Smooth muscle cell (in vitro differentiated cells): Measurements from ENCODE around the gene SMIM30. TPM values are rescaled to one million over a fixed set of nuclear protein-coding genes. Genes with fewer than 3 reads are reported as not detected.

Experiments used
- DNase-seq: peaks from one replicate; lab custom pipeline; 2025; ENCODE audit not compliant: unreplicated experiment; lab: John Stamatoyannopoulos, UW
- H2AFZ ChIP-seq: fragments of 200-600 bp; sonication (generic); 2 replicates; pipeline ENCODE4 v1.6.0; 2016; ENCODE audit warnings: antibody characterized with exemption, low read depth, mild to moderate bottlenecking
- H3F3A ChIP-seq: fragments of 200-600 bp; sonication (generic); 2 replicates; pipeline ENCODE4 v1.6.0; 2017; ENCODE audit warnings: antibody characterized with exemption, low read depth
- H3K27ac ChIP-seq: fragments of 200-600 bp; sonication (generic); 2 replicates; pipeline ENCODE4 v1.5.1; 2016; ENCODE audit warnings: low read depth, mild to moderate bottlenecking
- H3K27me3 ChIP-seq: fragments of 200-600 bp; sonication (generic); 2 replicates; pipeline ENCODE4 v1.6.1; 2016; ENCODE audit warnings: low read depth, mild to moderate bottlenecking
- H3K36me3 ChIP-seq: fragments of 200-600 bp; sonication (generic); 2 replicates; pipeline ENCODE4 v1.5.1; 2016; ENCODE audit warnings: low read depth
- H3K4me1 ChIP-seq: fragments of 200-600 bp; sonication (generic); 2 replicates; pipeline ENCODE4 v1.5.1; 2016; ENCODE audit warnings: low read depth
- H3K4me2 ChIP-seq: fragments of 200-600 bp; sonication (generic); 2 replicates; pipeline ENCODE4 v1.6.0; 2016; ENCODE audit warnings: mild to moderate bottlenecking
- H3K4me3 ChIP-seq: fragments of 200-600 bp; sonication (generic); 2 replicates; pipeline ENCODE4 v1.5.1; 2016; ENCODE audit warnings: mild to moderate bottlenecking
- H3K79me2 ChIP-seq: fragments of 200-600 bp; sonication (generic); 2 replicates; pipeline ENCODE4 v1.6.0; 2016; ENCODE audit warnings: low read depth, mild to moderate bottlenecking
- H3K9ac ChIP-seq: fragments of 200-600 bp; sonication (generic); 2 replicates; pipeline ENCODE4 v1.6.0; 2016; ENCODE audit warnings: low read depth
- H3K9me3 ChIP-seq: fragments of 200-600 bp; sonication (generic); replicated peaks from 2 replicates; pipeline ENCODE4 v1.5.1; 2016; ENCODE audit warnings: low read depth
- H4K20me1 ChIP-seq: fragments of 200-600 bp; sonication (generic); 2 replicates; pipeline ENCODE4 v1.6.0; 2016; ENCODE audit warnings: low read depth
- CTCF ChIP-seq: fragments of 200-600 bp; sonication (generic); IDR thresholded peaks from 2 replicates; pipeline ENCODE4 v1.5.1; 2017; ENCODE audit warnings: borderline replicate concordance, mild to moderate bottlenecking, antibody characterized with exemption; ENCODE audit not compliant: insufficient read depth, poor library complexity, severe bottlenecking
- WGBS: methylation state at CpG from one replicate; pipeline ENCODE4 v1.1.7; 2016; ENCODE audit warnings: low lambda C conversion rate; 5-methylcytosine and 5-hydroxymethylcytosine counted together
- polyA plus RNA-seq: library from polyadenylated mRNA; unstranded; fragments of >200 nt; fragmentation: Nextera tagmentation; extraction: Ambion mirVana; gene quantifications from 2 replicates; pipeline ENCODE4 v1.2.1, GENCODE V29; 2016
- total RNA-seq: library from RNA; depleted of rRNA; stranded (reverse); fragments of >200 nt; gene quantifications from 2 replicates; pipeline ENCODE4 v1.2.3, GENCODE V29; 2014

Gene SMIM30
- total and polyA plus RNA-seq, 2 experiments from 2014 or later = 72.2 to 118 TPM

DNA sequence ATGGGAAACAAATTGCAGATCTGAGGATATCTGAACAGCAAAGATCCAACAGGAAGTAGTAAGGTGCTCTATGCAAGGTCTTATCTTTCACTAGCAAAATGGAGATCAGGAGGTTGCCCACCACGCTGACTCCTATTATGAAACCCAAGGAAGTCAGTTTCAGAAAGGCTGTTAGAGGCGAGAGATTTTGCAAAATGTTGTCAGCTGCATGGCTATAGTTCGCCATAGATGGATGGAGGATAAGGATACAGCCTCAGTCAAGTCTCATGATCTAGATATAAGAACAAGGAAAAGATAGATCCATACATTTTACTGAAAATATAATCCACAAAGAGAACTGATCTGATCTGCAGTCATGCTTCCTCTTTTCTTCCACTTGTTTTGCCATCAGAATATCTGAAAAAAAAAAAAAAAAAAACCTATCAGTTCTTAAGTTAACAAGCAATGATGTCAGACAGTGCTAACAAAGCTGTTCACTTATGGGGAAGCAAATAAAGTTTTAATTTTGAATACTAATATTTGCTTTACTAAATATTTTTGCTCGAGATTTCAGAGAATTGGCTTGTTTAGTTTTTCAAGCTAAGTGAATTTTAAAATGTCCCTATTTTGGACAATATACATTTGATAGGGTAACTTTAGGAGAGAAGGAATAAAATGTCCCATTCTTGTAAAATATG is 33.7 kb downstream of the SMIM30 start:
- Histone ChIP-seq H3K27ac (no peak overlapping the region), H2AFZ (no peak overlapping the region), H3K27me3 (peaks cover 3% of the 10 kb centered on the region), H3K79me2 (no peaks in the 10 kb centered on the region), H3K4me1 (peaks cover 13% of the 10 kb centered on the region), H3F3A (peaks cover 6% of the 10 kb centered on the region), H3K4me3 (no peak overlapping the region), H3K9ac (no peak overlapping the region), H3K4me2 (no peak overlapping the region), H3K9me3 (no peaks in the 10 kb centered on the region), H3K36me3 (no peaks in the 10 kb centered on the region), H4K20me1 (no peaks in the 10 kb centered on the region)
- no peak for DNase-seq
- 83% methylated on average over 4 of the region's 4 CpGs for WGBS
- TF ChIP-seq CTCF = no peak

GRCh38 chr7:113083816-113084495 is 34.4 kb downstream of the SMIM30 start:
- 88% methylated on average over 10 of the region's 10 CpGs for WGBS
- Histone ChIP-seq H4K20me1 (no peaks in the 10 kb centered on the region), H3K4me1 (peaks cover 13% of the 10 kb centered on the region), H3K4me3 (no peak overlapping the region), H3K27ac (no peak overlapping the region), H2AFZ (no peak overlapping the region), H3K4me2 (no peak overlapping the region), H3K79me2 (no peaks in the 10 kb centered on the region), H3K9me3 (no peaks in the 10 kb centered on the region), H3K9ac (no peak overlapping the region), H3K36me3 (no peaks in the 10 kb centered on the region), H3K27me3 (peaks cover 5% of the 10 kb centered on the region), H3F3A (peaks cover 6% of the 10 kb centered on the region)
- no peak for DNase-seq
- TF ChIP-seq CTCF = no peak

DNA sequence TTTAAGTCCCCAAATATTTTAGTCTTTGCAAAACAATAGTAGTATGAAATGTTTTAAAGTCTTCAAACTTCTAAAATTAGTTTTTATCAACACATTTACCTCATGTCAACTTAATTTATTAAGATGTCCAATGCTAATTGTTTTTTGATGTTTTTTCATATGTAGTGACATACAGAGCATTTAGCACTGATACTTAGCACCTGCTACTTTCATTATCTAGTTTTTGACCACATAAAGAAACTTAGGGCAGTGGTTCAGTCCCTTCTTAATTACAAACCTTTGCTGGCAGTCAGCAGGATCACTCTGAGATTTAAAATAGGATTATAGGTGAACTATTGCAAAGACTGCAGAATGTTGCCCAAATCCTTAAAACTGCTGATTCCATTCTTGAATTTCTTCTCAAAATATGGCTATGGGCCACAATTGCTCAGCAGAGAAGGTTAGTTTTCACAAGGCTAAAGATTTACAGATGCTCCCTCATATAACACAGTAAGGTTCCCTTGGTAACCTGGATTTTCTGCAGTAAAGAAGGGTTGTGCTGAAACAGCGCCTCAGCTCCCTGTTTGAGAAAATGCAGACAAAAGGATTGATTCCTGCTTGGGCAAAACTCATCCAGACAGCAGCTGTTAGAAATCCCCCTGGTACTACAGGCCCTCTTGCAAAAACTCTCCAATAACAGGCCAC is 35.1 kb downstream of the SMIM30 start:
- no peak for DNase-seq
- WGBS = 37% methylated on average over 1 of the region's 1 CpG
- Histone ChIP-seq H4K20me1 (no peaks in the 10 kb centered on the region), H2AFZ (no peak overlapping the region), H3K9me3 (no peaks in the 10 kb centered on the region), H3F3A (peaks cover 4% of the 10 kb centered on the region), H3K27me3 (peaks cover 8% of the 10 kb centered on the region), H3K27ac (no peak overlapping the region), H3K9ac (no peak overlapping the region), H3K36me3 (no peaks in the 10 kb centered on the region), H3K4me1 (peaks cover 13% of the 10 kb centered on the region), H3K4me2 (no peak overlapping the region), H3K79me2 (no peaks in the 10 kb centered on the region), H3K4me3 (no peak overlapping the region)
- no peak for TF ChIP-seq CTCF
